Subcutaneous abdominal adipose tissue (tissue), 5 donors: Measurements from ENCODE around the gene STAT3.

ENCODE experiments used
- H3K27ac ChIP-seq: one replicate; pipeline ENCODE4 v1.7.0; 2013; ENCODE audit warnings: low read depth, mild to moderate bottlenecking, inconsistent platforms, low read length, moderate library complexity
- H3K27me3 ChIP-seq, 5 donors: one replicate each; pipeline ENCODE4 v1.7.0; 2013; ENCODE audit warnings: low read length in 5 of 5, inconsistent platforms in 1 of 5; ENCODE audit not compliant: control insufficient read depth in 5 of 5, insufficient read depth in 4 of 5
- H3K36me3 ChIP-seq, 5 donors: one replicate each; pipeline ENCODE4 v1.7.0; 2013; ENCODE audit warnings: low read length in 5 of 5; ENCODE audit not compliant: control insufficient read depth in 5 of 5, insufficient read depth in 5 of 5
- H3K4me1 ChIP-seq, 5 donors: one replicate each; pipeline ENCODE4 v1.7.0; 2013; ENCODE audit warnings: low read length in 5 of 5, mild to moderate bottlenecking in 3 of 5, moderate library complexity in 1 of 5; ENCODE audit not compliant: control insufficient read depth in 5 of 5, insufficient read depth in 5 of 5
- H3K4me3 ChIP-seq, 5 donors: one replicate each; pipeline ENCODE4 v1.7.0; 2013; ENCODE audit warnings: low read length in 5 of 5, low read depth in 1 of 5
- H3K9ac ChIP-seq, 5 donors: one replicate each; pipeline ENCODE4 v1.7.0; 2013; ENCODE audit warnings: low read length in 5 of 5, mild to moderate bottlenecking in 4 of 5, moderate library complexity in 3 of 5
- H3K9me3 ChIP-seq, 5 donors: one replicate each; pipeline ENCODE4 v1.7.0; 2013; ENCODE audit warnings: low read length in 5 of 5; ENCODE audit not compliant: control insufficient read depth in 5 of 5
- donor health status: healthy.
- donor health status: healthy.
- donor health status: healthy.
- donor health status: healthy.
- donor health status: healthy.

Gene STAT3

DNA sequence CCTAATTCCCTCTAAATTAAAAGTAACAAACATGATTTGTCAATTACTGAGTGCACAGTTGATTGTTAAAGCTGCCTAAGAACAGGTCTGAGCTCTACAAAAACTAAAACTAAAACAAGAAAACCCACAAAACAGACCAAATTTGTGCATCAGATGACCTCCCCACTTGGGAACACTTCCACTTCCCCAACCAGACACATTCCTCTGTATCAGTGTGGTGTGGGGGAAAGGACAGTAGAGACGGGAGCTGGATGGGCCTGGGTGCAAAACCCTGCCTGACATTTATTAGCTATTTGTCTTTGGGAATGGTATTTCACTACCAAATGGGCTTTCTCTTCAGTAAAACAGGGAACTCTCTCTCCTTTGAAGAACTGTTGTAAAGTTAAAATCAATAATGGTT is 29.8 kb downstream of the STAT3 start:
- no peaks in the 10 kb centered on the region for H3K9me3 ChIP-seq
- H3K9ac ChIP-seq: no peak overlapping the region
- H3K4me3 ChIP-seq: no peak overlapping the region
- peaks cover 0 to 43% (median 42%) of the 10 kb centered on the region in 5 donors for H3K4me1 ChIP-seq
- H3K27me3 ChIP-seq: no peaks in the 10 kb centered on the region
- peak overlapping the region; percentile 6 for H3K27ac ChIP-seq
- peaks cover 0 to 2% (median 0%) of the 10 kb centered on the region in 5 donors for H3K36me3 ChIP-seq

DNA sequence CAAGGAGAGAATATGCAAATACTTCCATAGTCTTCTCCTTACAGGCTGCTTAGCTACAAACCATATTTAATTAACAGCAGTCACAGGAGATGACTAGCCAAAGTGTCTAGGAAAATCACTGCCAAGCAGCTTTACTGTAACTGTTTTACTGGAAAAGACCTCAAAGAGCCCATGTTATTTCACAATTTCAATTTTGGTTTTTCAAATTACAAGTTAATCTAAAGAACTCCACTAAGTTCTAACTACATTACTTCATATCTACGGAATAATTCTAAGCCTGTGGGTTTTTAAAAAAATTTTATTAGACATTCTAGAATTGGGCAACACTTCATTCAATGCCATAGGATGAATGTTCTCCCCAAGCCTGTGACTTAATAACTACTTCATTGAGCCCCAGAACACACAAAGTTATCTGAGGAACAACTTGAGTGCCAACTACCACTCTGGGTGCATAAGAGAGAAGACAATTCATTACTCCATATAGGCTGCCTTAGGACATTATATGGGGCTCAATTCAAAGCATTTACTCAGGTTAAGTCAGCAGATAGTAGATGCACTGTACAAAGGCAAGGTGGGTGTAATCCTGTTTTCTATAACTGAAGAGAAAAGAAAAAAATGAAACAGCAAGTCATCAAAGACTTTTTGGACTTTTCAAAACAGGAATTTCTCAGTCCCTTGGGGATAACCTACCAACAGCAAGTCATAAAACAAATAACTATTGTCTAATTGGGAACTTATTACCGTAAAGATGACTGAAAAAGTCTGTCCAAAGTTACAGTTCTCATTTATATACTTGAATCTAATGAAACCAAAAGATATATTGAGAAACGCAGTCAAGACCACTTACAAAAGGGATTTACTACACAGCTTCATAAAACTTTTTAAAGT is 33.0 kb downstream of the STAT3 start:
- peak overlapping the region; percentile 53 for H3K27ac ChIP-seq
- H3K4me1 ChIP-seq: peaks cover 0 to 25% (median 21%) of the 10 kb centered on the region in 5 donors
- no peak overlapping the region for H3K4me3 ChIP-seq
- no peak overlapping the region for H3K9ac ChIP-seq
- H3K9me3 ChIP-seq: no peaks in the 10 kb centered on the region
- no peaks in the 10 kb centered on the region for H3K27me3 ChIP-seq
- H3K36me3 ChIP-seq: peaks cover 0 to 2% (median 0%) of the 10 kb centered on the region in 5 donors

DNA sequence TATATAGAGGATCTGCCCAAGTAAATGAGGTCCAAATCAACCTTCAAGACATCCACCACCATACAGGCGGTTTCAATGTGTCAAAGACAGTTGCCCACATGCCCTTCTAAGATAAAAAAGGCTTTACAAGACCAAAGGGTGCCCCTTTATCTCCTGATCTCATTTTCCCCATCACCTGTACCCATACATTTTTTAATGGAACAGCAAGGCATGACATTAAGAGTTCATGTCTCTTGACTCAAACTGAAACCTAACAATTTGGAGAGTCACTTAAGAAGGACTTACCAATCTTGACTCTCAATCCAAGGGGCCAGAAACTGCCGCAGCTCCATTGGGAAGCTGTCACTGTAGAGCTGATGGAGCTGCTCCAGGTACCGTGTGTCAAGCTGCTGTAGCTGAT is 40.1 kb downstream of the STAT3 start:
- no peak overlapping the region for H3K9ac ChIP-seq
- no peaks in the 10 kb centered on the region for H3K27me3 ChIP-seq
- peaks cover 13 to 36% (median 25%) of the 10 kb centered on the region in 5 donors for H3K36me3 ChIP-seq
- no peaks in the 10 kb centered on the region for H3K9me3 ChIP-seq
- H3K27ac ChIP-seq: peak overlapping the region; percentile 73
- H3K4me3 ChIP-seq: no peak overlapping the region
- peaks cover 0 to 24% (median 17%) of the 10 kb centered on the region in 5 donors for H3K4me1 ChIP-seq

DNA sequence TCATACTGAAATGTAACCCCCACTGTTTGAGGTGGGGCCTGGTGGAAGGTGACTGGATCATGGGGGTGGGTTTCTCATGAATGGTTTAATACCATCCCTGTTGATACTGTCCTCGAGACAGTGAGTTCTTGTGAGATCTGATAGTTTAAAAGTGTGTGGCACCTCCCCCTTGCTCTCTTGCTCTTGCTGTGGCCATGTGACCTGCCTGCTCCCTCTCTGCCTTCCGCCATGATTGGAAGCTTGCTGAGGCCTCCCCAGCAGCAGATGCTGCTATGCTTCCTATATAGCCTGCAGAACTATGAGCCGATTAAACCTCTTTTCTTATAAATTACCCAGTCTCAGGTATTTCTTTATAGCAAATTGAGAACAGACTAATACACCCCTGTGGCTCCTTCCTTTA is 40.6 kb downstream of the STAT3 start:
- Histone ChIP-seq H3K27me3 (no peaks in the 10 kb centered on the region), H3K9me3 (no peaks in the 10 kb centered on the region), H3K27ac (peak overlapping the region; percentile 73), H3K36me3 (peaks cover 13 to 41% (median 29%) of the 10 kb centered on the region in 5 donors), H3K4me3 (no peak overlapping the region), H3K9ac (no peak overlapping the region), H3K4me1 (peaks cover 0 to 21% (median 17%) of the 10 kb centered on the region in 5 donors)

DNA sequence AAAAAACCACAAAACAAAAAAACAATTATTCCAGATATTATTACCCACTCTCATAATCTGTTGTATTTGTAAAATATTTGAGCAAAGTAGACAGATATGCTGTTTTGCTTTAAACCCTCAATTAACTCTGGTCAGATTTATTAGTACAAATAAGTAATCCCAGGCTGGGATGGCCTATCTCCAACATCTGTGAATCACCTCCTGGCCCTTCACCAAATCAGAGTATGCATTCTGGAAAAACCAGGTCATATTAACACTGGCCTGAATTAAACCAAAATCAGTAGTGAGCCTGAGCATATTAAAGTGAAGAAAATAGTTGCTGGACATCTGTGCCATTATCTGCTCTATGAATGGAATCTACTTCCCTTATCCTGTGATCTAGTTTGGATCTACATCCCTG is 41.0 kb downstream of the STAT3 start:
- H3K4me1 ChIP-seq: peaks cover 0 to 21% (median 17%) of the 10 kb centered on the region in 5 donors
- H3K27me3 ChIP-seq: no peaks in the 10 kb centered on the region
- peak overlapping the region; percentile 73 for H3K27ac ChIP-seq
- no peak overlapping the region for H3K9ac ChIP-seq
- H3K36me3 ChIP-seq: peaks cover 13 to 45% (median 33%) of the 10 kb centered on the region in 5 donors
- H3K9me3 ChIP-seq: no peaks in the 10 kb centered on the region
- no peak overlapping the region for H3K4me3 ChIP-seq

DNA sequence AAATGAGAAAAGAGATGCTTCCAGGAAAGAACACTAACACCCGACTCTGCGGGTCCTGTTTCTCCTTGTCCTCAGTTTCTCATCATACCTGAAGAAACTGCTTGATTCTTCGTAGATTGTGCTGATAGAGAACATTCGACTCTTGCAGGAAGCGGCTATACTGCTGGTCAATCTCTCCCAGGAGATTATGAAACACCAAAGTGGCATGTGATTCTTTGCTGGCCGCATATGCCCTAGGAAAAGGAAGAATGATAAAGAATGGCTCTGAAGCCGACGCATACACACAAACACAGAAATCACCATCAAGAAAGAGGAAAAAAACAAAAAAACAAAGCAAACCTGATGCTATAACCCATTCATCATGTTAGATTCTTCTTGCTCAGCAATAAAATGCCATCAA is 41.8 kb downstream of the STAT3 start:
- H3K27me3 ChIP-seq: no peaks in the 10 kb centered on the region
- peaks cover 0 to 21% (median 17%) of the 10 kb centered on the region in 5 donors for H3K4me1 ChIP-seq
- H3K9me3 ChIP-seq: no peaks in the 10 kb centered on the region
- peaks cover 13 to 52% (median 40%) of the 10 kb centered on the region in 5 donors for H3K36me3 ChIP-seq
- H3K9ac ChIP-seq: no peak overlapping the region
- H3K4me3 ChIP-seq: no peak overlapping the region
- H3K27ac ChIP-seq: peak overlapping the region; percentile 47

DNA sequence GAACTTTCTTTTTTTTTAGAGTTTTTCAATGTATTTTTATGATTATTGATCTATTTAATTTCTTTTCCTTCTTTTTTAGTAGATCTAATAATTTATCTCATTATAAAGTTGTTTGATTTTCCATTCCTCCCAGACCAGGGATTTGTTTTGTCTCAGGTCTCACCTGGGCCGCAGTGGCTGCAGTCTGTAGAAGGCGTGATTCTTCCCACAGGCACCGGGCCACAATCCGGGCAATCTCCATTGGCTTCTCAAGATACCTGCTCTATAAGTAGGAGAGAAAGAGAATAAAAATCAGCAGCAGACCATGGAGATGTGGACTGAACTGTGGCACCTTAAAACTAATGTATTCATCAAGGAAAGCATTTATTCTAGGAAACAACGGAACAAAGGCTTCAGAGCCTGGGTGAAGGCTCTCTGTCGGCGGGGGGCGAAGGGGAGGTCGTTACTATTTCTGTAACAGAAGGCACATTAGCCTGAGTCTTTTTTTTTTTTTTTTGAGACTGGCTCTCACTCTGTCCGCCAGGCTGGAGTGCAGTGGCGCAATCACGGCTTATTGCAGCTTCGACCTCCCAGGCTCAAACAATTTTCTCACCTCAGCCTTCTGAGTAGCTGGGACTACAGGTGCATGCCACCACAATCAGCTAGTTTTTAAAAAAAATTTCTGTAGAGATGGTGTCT is 42.7 kb downstream of the STAT3 start:
- Histone ChIP-seq H3K9ac (no peak overlapping the region), H3K4me1 (peaks cover 1 to 21% (median 17%) of the 10 kb centered on the region in 5 donors), H3K9me3 (no peaks in the 10 kb centered on the region), H3K4me3 (no peak overlapping the region), H3K27ac (no peak overlapping the region), H3K36me3 (peaks cover 13 to 62% (median 49%) of the 10 kb centered on the region in 5 donors), H3K27me3 (no peaks in the 10 kb centered on the region)

DNA sequence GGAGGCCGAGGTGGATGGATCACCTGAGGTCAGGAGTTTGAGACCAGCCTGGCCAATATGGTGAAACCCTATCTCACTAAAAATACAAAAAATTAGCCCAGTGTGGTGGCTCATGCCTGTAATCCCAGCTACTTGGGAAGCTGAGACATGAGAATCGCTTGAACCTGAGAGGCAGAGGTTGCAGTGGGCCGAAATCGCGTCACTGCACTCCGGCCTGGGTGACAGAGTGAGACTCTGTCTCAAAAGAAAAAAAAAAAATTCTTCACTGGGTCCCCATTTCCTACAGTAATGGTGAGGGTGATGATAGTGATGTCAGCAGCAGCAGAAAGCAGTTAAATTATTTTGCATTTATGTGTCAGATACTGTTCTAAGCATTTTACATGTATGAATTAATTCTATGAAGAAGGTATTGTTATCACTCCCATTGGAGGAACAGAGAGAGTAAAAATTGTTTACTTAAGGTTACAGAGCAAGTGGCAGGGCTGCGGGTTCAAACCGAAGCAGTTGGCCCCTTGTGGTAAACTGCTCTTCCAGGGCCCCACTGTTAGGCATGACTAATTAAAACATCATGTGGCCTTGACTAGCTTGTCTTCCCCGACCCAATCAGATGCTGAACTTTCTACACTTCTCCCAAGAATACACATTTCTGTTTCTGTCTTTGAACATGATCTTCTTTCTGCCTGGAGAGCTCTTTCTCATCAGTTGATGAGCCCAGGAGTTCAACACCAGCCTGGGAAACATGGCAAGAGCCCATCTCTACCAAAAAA is 45.8 kb downstream of the STAT3 start:
- Histone ChIP-seq H3K4me1 (peaks cover 3 to 17% (median 12%) of the 10 kb centered on the region in 5 donors), H3K27ac (no peak overlapping the region), H3K36me3 (peaks cover 9 to 81% (median 64%) of the 10 kb centered on the region in 5 donors)

DNA sequence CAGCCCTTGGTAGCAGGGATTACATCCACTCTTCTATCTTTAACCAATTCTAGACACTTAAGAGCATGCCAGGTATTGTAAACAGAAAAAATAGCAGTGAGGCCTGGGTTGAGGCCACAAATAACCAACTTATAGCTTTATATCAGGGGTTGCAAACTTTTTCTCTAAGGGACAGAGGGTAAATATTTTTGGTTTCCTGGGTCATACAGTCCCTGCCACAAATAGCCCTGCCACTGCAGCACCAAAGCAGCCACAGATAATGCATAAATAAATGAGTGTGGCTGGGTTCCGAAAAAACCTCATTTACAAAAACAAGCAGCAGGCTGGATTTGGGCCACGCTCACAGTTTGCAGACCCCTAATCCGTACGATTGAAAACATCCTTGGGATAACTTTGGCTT is 46.7 kb downstream of the STAT3 start:
- H3K36me3 ChIP-seq: peaks cover 9 to 87% (median 68%) of the 10 kb centered on the region in 5 donors
- no peak overlapping the region for H3K9ac ChIP-seq
- no peak overlapping the region for H3K27ac ChIP-seq
- no peaks in the 10 kb centered on the region for H3K27me3 ChIP-seq
- peaks cover 0 to 9% (median 6%) of the 10 kb centered on the region in 5 donors for H3K4me1 ChIP-seq
- H3K4me3 ChIP-seq: no peak overlapping the region
- no peaks in the 10 kb centered on the region for H3K9me3 ChIP-seq

More for the DNA sequence above, 45.8 kb downstream of the STAT3 start:
- H3K9ac ChIP-seq: no peak overlapping the region
- H3K27me3 ChIP-seq: no peaks in the 10 kb centered on the region
- H3K9me3 ChIP-seq: no peaks in the 10 kb centered on the region
- no peak overlapping the region for H3K4me3 ChIP-seq
